Amniotic epithelial cell (primary cell): ENCODE results near the gene KRAS.
"Not testable (repeated sequence)": the region's sequence is repeated elsewhere in the genome, so short reads cannot be mapped to it uniquely, and the experiment has no call there.

Experiments
- DNase-seq: peaks from one replicate; pipeline ENCODE4 v3.0.0-alpha.2; 2010; ENCODE audit warnings: low read depth

Gene KRAS

GRCh38 chr12:25250744-25251730 is at the start of gene KRAS:
KRAS (minus strand) TSS chr12:25250929.
- peak; percentile 97 for DNase-seq

- no peak for DNase-seq
Measured at GRCh38 chr12:25296381-25296780, 45.7 kb upstream of the KRAS start.

- DNase-seq, result no peak
Measured at GRCh38 chr12:25295361-25295760, 44.6 kb upstream of the KRAS start.

- no peak for DNase-seq
Measured at GRCh38 chr12:25293653-25294052, 42.9 kb upstream of the KRAS start.

- DNase-seq, result not testable (repeated sequence)
Measured at GRCh38 chr12:25292810-25293221, 42.1 kb upstream of the KRAS start.

- DNase-seq, result no peak
Measured at GRCh38 chr12:25287610-25288009, 36.9 kb upstream of the KRAS start.

DNA sequence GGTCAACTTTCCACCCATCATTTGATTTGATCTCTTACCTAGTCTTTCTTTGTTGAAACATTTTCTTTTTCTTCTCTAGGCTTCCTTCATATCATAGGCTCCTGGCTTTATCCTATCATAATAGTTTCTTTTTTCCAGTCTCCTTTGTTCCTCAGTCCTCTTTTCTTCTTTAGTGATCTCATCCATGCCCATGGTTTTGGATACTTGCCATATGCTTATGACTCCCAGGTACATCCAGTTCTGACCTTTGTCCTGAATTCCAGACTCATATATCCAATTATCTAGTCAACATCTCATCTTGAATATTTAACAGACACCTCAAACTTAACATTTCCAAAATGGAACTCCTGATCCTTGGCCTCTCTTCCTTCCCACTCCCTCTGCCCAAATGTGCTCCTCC is 36.1 kb upstream of the KRAS start:
- DNase-seq, result no peak

DNA sequence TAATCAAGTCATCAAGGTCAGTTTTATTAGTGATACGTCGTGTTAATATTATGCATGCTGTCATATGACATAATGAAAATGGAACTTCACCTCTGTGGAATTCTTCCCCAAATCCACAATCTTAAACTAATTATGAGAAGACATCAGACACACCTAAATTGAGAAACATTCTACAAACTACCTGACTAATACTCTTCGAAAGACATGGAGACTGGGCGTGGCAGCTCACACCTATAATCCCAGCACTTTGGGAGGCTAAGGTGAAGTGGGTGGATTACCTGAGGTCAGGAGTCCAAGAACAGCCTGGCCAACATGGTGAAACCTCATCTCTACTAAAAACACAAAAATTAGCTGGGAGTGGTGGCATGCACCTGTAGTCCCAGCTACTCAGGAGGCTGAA is 33.3 kb upstream of the KRAS start:
- no peak for DNase-seq

DNA sequence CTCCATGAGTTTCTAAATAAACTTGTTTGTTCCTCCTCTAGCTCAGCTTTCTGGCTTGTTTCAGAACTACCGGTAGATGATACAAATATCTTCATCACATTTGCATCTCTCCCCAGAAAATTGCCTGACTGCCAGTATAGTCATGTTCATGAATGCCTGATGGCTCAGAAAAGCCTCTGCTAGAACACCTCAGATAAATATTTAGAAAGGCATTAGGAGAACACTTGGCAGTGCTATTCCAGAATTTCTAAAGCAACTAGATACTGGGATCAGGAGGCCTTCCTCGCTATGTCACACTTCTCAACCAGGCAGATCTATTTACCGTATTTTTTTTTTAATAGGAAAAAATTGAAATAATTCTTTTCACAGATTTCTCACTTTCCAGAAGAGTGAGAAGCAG is 32.3 kb upstream of the KRAS start:
- no peak for DNase-seq

DNA sequence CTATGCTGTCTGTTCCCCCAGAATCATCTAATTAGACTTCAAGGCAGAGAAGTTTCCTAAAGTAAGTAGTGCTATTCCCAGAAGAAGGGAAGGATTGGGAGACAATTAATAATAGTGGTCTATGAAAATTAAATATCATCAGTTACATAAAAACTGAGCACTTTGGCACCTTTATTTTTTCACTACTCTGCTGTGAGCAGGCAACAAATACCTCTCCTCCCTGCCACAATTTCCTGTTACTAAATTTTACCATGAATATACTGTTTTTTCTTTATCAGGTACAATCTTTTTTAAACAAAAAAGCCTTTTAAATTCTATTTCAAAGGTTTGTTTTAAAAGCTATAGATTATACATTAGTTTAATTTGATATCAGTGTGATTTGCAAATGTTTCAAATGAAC is 29.4 kb upstream of the KRAS start:
- no peak for DNase-seq

GRCh38 chr12:25278269-25278668 is 27.5 kb upstream of the KRAS start:
- no peak for DNase-seq

DNA sequence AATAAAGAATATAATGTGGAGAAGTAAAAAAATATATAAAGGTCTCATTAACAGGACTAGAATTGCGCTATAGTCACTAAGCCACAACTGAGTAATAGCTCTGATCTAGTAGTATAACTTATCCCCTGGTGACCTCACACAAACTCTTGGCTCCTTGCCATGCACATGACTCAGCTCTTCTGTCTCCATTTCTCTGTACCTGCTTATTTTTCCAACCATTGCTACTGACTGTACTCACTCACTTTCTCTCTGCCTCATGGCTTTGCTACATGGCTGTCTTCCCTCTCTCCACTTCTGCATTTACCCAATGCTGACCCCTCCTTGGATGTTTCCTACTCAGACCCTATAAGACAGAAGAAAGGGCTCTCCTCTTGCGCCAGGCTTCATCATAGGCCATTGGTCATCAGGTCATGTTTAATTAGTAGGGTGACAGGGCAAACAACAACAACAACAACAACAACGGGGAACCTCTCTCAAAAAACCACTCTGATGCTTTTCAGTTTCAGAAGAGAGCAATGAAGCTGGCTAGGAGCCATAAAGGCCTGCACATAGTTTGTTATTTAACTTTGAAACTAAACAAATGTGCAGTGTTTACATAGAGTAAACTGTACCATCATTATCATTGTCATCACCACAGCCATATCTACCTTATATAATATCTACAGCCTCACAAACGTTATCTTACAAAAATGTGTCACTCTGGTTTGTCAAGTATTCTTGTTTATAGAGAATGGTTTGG is 25.6 kb upstream of the KRAS start:
- peak; percentile 94 for DNase-seq

GRCh38 chr12:25271486-25272098 is 20.9 kb upstream of the KRAS start:
- no peak for DNase-seq

DNA sequence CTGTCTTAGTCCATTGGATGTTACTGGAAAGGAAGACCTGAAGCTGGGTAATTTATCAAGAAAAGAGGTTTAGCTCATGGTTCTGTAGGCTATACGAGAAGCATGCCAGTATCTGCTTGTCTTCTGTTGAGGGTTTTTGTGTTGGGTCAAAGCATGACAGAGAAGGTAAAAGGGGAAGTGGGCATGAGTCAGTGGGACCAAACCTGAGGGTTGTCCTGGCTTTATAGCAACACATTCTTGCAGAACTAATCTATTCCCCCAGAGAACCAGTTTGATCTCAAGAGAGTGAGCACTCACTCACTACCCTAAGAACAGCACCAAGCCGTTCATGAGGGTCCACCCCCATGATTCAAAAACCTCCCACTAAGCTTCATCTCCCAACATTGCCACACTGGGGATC is 19.0 kb upstream of the KRAS start:
- DNase-seq, result no peak

GRCh38 chr12:25266497-25266896 is 15.8 kb upstream of the KRAS start:
- DNase-seq, result no peak

GRCh38 chr12:25264862-25265261 is 14.1 kb upstream of the KRAS start:
- no peak for DNase-seq

GRCh38 chr12:25264114-25264513 is 13.4 kb upstream of the KRAS start:
- DNase-seq, result no peak

- DNase-seq, result no peak
Measured at GRCh38 chr12:25263594-25263993, 12.9 kb upstream of the KRAS start.

DNA sequence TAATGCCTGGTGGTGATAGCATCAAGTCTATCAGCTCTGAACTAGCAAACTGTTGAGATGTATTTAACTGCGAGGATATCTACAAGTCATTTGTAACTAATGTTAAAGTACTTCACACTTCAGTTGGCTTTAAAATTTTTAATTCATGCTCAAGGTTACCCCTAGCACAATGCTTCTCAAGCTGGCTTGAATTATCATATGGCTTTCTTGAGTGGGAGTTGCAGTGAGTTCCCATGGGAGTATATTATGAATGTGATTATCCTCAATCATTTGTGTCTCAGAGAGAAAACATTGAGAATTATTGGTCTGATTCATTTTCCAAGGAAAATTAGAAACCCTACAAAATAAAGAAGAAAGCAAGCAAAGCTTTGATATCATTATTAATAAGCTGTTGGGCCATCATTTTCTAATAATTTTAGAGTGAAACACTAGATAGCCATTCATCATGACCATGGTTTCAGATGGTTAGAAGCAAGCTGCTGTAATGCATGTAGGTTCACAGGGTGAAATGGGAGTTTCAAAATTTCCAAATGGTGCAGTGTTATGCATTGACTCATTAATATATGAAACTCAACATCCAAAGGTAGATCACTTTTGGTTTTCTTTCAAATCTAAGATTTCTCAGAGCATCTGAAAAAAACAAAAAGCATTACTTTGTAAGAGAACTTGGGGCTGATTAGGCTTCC is 11.8 kb upstream of the KRAS start:
- no peak for DNase-seq

GRCh38 chr12:25257590-25258324 is 7.0 kb upstream of the KRAS start:
- no peak for DNase-seq

- no peak for DNase-seq
Measured at GRCh38 chr12:25256826-25257225, 6.1 kb upstream of the KRAS start.
